Stomach (tissue), 9 donors: ENCODE data around the gene DOCK6. TPM values are rescaled to one million over a fixed set of nuclear protein-coding genes. Genes with fewer than 3 reads are reported as not detected.
A peak's percentile ranks its signal among the peaks of the same experiment; 100 is the strongest.

Experiments used
- DNase-seq, 2 donors: peaks; one replicate each; pipeline versions ENCODE4 v3.0.0 to v3.0.0-alpha.2; 2013 to 2019
- H3K27ac ChIP-seq, 5 donors: fragments of 200-600 bp in 4 of 5; sonication (generic) in 4 of 5; one replicate each; pipeline ENCODE4 v1.5.1; 2013 to 2019; ENCODE audit warnings: mild to moderate bottlenecking in 1 of 5, moderate library complexity in 1 of 5
- H3K27me3 ChIP-seq, 3 donors: fragments of 200-600 bp; sonication (generic); one replicate each; pipeline ENCODE4 v1.5.1; 2017 to 2019; ENCODE audit warnings: mixed run types in 1 of 3
- H3K36me3 ChIP-seq, 4 donors: fragments of 200-600 bp; sonication (generic); 1 replicate in 3 of 4; 2 replicates in 1 of 4; pipeline ENCODE4 v1.5.1; 2016 to 2019
- H3K4me1 ChIP-seq, 4 donors: fragments of 200-600 bp; sonication (generic); one replicate each; pipeline ENCODE4 v1.5.1; 2016 to 2019
- H3K4me3 ChIP-seq, 4 donors: fragments of 200-600 bp; sonication (generic) in 3 of 4; one replicate each; pipeline ENCODE4 v1.5.1; 2016 to 2019; ENCODE audit warnings: mild to moderate bottlenecking in 1 of 4
- H3K9me3 ChIP-seq, 4 donors: fragments of 200-600 bp; sonication (generic); one replicate each; pipeline ENCODE4 v1.5.1; 2016 to 2019
- EP300 ChIP-seq: sonication (generic); formaldehyde crosslinking; IDR thresholded peaks from one replicate; pipeline ENCODE4 v1.6.1; 2017; ENCODE audit warnings: antibody characterized with exemption
- POLR2A ChIP-seq, 4 donors: fragments of 450-650 bp; IDR thresholded peaks; one replicate each; pipeline ENCODE4 v1.6.1; 2016; ENCODE audit warnings: antibody characterized with exemption in 4 of 4, control low read depth in 2 of 4, mild to moderate bottlenecking in 1 of 4, moderate library complexity in 1 of 4
- POLR2AphosphoS5 ChIP-seq, 3 donors: sonication (generic); formaldehyde crosslinking; IDR thresholded peaks; one replicate each; pipeline ENCODE4 v1.6.1; 2016; ENCODE audit warnings: antibody characterized with exemption in 3 of 3
- WGBS, 5 donors: extraction: QIAGEN DNeasy Blood & Tissue Kit in 3 of 5; methylation state at CpG; one replicate each; pipeline versions ENCODE4 v1.1.5 to v1.1.7; 2013 to 2018; 5-methylcytosine and 5-hydroxymethylcytosine counted together
- intact Hi-C: fragments of 100-400 bp; cut with DNase I; formaldehyde crosslinking; loops from one replicate; pipeline ENCODE4 v1.15.1; 2023; ENCODE audit warnings: low total_unique reads
- polyA plus RNA-seq, 3 donors: library from polyadenylated mRNA; stranded (reverse); fragments of 200-250 nt; gene quantifications; one replicate each; pipeline ENCODE4 v1.2.3, GENCODE V29; 2013
- total RNA-seq, 5 donors: library from RNA; depleted of rRNA; stranded (reverse); fragments of >200 nt; gene quantifications; one replicate each; pipeline versions ENCODE4 v1.1.0 to v1.2.3, GENCODE V29; 2014 to 2016
- TF ChIP-seq, protein P1 (sequence below), 7 experiments: fragments of 450-650 bp in 4 of 7; fragments of 200-600 bp in 3 of 7; sonication (generic) in 3 of 7; IDR thresholded peaks; one replicate each; pipeline ENCODE4 v1.5.1; 2016 to 2019; ENCODE audit warnings: antibody characterized with exemption in 7 of 7, control low read depth in 2 of 7, mild to moderate bottlenecking in 1 of 7
- donor health status: healthy with polysubstance abuse.
- donor health status: Bipolar disorder and iron deficiency.
- donor health status: healthy.

The DOCK6 gene
- total and polyA plus RNA-seq, 8 donors, result 21.4 to 243 (median 58.9) TPM

DNA sequence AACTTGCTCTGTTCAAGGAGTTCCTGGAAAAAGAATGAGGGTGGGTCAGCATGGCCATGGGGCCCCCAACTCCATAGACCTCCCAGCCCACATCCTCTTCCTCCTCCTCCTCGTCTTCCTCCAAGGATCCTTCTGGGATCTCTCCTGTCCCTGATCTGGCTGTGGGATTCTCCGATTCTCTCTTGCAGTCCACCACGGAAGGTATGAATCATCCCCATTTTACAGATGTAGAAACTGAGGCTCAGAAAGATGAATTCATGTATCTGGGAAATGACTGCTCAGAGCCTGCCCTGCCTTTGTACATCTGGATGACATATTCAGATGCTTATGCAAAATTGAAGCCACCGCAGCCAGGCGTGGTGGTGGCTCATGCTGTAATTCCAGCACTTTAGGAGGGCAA lies 62.8 kb downstream of the DOCK6 start:
- Histone ChIP-seq H3K27me3 (no peaks in the 10 kb centered on the region), H3K27ac (peak overlapping the region in 4 of 5 donors; percentile 1 to 98 (median 92)), H3K36me3 (peaks cover 2 to 44% (median 34%) of the 10 kb centered on the region in 4 donors), H3K4me1 (peaks cover 30 to 68% (median 56%) of the 10 kb centered on the region in 4 donors), H3K4me3 (no peak overlapping the region), H3K9me3 (no peaks in the 10 kb centered on the region)
- 68 to 94% (median 80%) methylated on average over 5 of the region's 5 CpGs for WGBS, 5 donors
- TF ChIP-seq, protein P1, sequence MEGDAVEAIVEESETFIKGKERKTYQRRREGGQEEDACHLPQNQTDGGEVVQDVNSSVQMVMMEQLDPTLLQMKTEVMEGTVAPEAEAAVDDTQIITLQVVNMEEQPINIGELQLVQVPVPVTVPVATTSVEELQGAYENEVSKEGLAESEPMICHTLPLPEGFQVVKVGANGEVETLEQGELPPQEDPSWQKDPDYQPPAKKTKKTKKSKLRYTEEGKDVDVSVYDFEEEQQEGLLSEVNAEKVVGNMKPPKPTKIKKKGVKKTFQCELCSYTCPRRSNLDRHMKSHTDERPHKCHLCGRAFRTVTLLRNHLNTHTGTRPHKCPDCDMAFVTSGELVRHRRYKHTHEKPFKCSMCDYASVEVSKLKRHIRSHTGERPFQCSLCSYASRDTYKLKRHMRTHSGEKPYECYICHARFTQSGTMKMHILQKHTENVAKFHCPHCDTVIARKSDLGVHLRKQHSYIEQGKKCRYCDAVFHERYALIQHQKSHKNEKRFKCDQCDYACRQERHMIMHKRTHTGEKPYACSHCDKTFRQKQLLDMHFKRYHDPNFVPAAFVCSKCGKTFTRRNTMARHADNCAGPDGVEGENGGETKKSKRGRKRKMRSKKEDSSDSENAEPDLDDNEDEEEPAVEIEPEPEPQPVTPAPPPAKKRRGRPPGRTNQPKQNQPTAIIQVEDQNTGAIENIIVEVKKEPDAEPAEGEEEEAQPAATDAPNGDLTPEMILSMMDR (IDR thresholded peaks at IDR 0.05), result no peak
- no peak for TF ChIP-seq POLR2A (IDR thresholded peaks at IDR 0.05)
- no peak for TF ChIP-seq EP300
- TF ChIP-seq POLR2AphosphoS5 (IDR thresholded peaks at IDR 0.05), result no peak
- intact Hi-C loops, result no loop called here
- no peak for DNase-seq

DNA sequence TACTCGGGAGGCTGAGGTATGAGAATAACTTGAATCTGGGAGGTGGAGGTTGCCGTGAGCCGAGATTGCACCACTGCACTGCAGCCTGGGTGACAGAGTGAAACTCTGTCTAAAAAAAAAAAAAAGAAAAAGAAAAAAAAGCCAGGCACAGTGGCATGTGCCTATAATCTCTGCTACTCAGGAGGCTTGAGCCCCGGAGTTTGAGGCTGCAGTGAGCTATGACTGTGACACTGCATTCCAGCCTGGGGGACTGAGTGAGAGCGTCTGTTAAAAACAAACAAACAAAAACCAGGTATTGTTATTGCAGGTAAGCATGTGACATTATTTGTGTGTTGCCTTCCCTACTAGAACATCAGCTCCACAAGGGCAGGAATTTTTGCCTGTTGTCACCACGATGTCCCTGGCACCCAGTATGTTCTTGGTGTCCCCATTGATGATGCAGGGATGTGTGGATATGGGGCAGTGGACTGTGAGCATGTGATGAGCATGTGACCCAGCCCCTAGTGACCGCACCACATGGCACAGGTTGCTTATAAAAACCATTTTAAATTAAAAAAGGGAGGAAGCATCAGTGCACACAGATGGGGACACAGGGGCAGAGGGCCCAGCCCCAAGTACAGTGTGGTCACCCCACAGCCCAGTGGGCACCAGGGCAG lies 63.4 kb downstream of the DOCK6 start:
- no peak overlapping the region for H3K4me3 ChIP-seq
- peaks cover 36 to 68% (median 57%) of the 10 kb centered on the region in 4 donors for H3K4me1 ChIP-seq
- H3K36me3 ChIP-seq, result peaks cover 8 to 50% (median 40%) of the 10 kb centered on the region in 4 donors
- no peaks in the 10 kb centered on the region for H3K27me3 ChIP-seq
- 59 to 79% (median 61%) methylated on average over 7 of the region's 7 CpGs for WGBS, 5 donors
- intact Hi-C loops, result no loop called here
- peak overlapping the region in 4 of 5 donors; percentile 88 to 98 (median 92) for H3K27ac ChIP-seq
- H3K9me3 ChIP-seq, result no peaks in the 10 kb centered on the region
- no peak for DNase-seq
- TF ChIP-seq, protein P1 (IDR thresholded peaks at IDR 0.05), result no peak
- TF ChIP-seq POLR2A (IDR thresholded peaks at IDR 0.05) (no peak), EP300 (no peak), POLR2AphosphoS5 (IDR thresholded peaks at IDR 0.05) (no peak)

DNA sequence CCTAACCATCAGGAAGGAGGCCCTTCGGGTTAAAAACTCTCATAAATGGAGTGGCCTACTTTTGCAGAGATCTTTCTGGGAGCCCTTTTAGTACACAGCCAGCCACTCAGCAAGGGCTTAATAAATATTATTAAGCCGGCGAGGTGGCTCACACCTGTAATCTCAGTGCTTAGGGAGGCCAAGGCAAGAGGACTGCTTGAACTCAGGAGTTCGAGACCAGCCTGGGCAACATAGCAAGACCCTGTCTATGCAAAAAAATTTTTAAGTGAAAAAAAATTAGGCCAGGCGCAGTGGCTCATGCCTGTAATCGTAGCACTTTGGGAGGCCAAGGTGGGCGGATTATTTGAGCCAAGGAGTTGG lies 64.2 kb downstream of the DOCK6 start:
- Histone ChIP-seq H3K27ac (peak overlapping the region; percentile 88 to 98 (median 94)), H3K4me1 (peaks cover 42 to 68% (median 55%) of the 10 kb centered on the region in 4 donors), H3K4me3 (peak overlapping the region in 3 of 4 donors; percentile 67 to 76 (median 72)), H3K36me3 (peaks cover 16 to 58% (median 48%) of the 10 kb centered on the region in 4 donors), H3K27me3 (no peaks in the 10 kb centered on the region), H3K9me3 (no peaks in the 10 kb centered on the region)
- intact Hi-C loops, result no loop called here
- no peak for DNase-seq
- 63 to 76% (median 65%) methylated on average over 7 of the region's 7 CpGs for WGBS, 5 donors
- no peak for TF ChIP-seq EP300
- no peak for TF ChIP-seq POLR2AphosphoS5 (IDR thresholded peaks at IDR 0.05)
- no peak for TF ChIP-seq POLR2A (IDR thresholded peaks at IDR 0.05)
- TF ChIP-seq, protein P1 (IDR thresholded peaks at IDR 0.05), result no peak

DNA sequence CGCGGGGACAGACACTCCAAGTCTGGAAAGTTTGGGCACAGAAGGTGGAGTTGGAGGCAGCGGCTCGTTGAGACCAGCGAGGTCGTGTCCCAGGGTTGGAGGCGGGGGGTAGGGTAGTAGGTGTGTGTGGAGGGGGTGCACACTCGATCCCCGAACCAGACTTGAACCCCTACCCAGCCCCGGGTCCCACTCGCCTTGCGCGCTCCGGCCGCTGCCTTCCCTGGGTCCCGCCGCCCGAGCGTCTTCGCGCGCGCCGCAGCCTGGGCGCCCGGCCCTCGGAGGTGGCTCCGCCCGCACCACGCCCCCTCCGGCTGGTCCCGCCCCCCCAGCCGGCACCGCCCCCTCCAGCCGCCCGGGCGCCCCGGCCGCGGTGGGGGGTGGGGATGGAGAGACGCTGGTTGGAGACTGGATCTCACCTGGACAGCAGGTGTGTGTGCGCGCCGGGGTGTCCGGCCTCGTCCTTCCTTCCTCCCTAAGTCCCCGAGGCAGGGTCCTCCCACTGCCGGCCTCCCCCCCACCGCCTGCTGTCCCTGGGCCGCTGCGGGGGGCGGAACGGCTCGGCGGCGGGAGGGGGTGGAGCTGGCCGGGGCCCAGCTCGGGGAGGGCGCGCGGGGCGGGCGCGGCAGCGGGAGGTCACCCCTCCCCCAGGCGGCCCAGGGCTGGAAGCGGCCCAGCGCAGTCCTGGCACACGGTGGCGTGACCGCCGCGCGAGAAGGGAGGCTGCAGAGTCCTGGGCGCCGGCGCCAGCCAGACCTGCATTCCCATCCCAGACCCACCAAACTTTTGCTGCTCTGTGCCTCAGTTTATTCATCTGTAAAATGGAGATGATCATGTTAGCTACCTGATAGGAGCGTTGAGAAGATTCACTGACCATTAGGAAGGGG lies 64.8 kb downstream of the DOCK6 start, which contains the start of gene KANK2:
TSS of gene KANK2 (minus strand) at position 255 of the 884 bp plus-strand sequence. CDS start 3,034 bp downstream, outside the sequence.
- no peaks in the 10 kb centered on the region for H3K27me3 ChIP-seq
- peaks cover 22 to 61% (median 52%) of the 10 kb centered on the region in 4 donors for H3K36me3 ChIP-seq
- 1 to 3% (median 1%) methylated on average over 18 to 78 of the region's 78 CpGs for WGBS, 5 donors
- intact Hi-C loops, result no loop called here
- peak within 1 kb of the TSS; percentile 88 to 98 (median 94) for H3K27ac ChIP-seq
- H3K4me1 ChIP-seq, result peaks cover 47 to 68% (median 58%) of the 10 kb centered on the region in 4 donors
- TF ChIP-seq EP300, result no peak
- TF ChIP-seq POLR2AphosphoS5 (IDR thresholded peaks at IDR 0.05), result peak; percentile 59 to 83 (median 77)
- TF ChIP-seq, protein P1 (IDR thresholded peaks at IDR 0.05), result peak in 3 of 7 experiments; percentile 12 to 19 (median 14)
- peak within 1 kb of the TSS; percentile 67 to 77 (median 74) for H3K4me3 ChIP-seq
- DNase-seq, result peak; percentile 91 to 95
- no peaks in the 10 kb centered on the region for H3K9me3 ChIP-seq
